HepG2 (cell line): ENCODE results near the gene IQGAP3. TPM values are rescaled to one million over a fixed set of nuclear protein-coding genes. Genes with fewer than 3 reads are reported as not detected.

Experiments used
- ATAC-seq: fragments of 200-7000 bp; cut with Tn5 transposase; 3 replicates; pipeline ENCODE4 v1.9.1; 2020; ENCODE audit warnings: mild to moderate bottlenecking, moderate library complexity
- BruUV-seq: library from RNA; stranded (reverse); fragments of 400-500 nt; replicated peaks from 2 replicates; lab custom pipeline; 2021; lab: Mats Ljungman, UMichigan
- CTCF ChIA-PET: fragments of 300-600 bp; formaldehyde crosslinking; extraction: SDS; loops from one replicate; lab custom pipeline; 2021; ENCODE audit warnings: low total read pairs, inconsistent platforms, low intra/inter-chr PET ratio; lab: Yijun Ruan, JAX
- POLR2A ChIA-PET: fragments of 350-600 bp; sonication (Branson Sonifier 250); formaldehyde crosslinking; loops from one replicate; lab custom pipeline; 2020; ENCODE audit warnings: antibody characterized with exemption, inconsistent platforms; lab: Yijun Ruan, JAX
- DNase-seq: peaks from one replicate; pipeline ENCODE4 v3.0.0-alpha.2; 2015; ENCODE audit warnings: low spot score
- FAIRE-seq: peaks from 3 replicates; lab custom pipeline; 2011; peaks lifted over from hg19 to GRCh38; lab: Jason Lieb, UNC
- H2AFZ ChIP-seq: one replicate; pipeline ENCODE4 v1.6.1; 2011; ENCODE audit warnings: low read length, inconsistent platforms
- H3K27ac ChIP-seq: fragments of 300-600 bp; 3 replicates; pipeline ENCODE4 v1.8.0; 2011; ENCODE audit warnings: mixed run types, mild to moderate bottlenecking, mixed read lengths, low read length, inconsistent platforms; ENCODE audit not compliant: insufficient read depth; ENCODE audit errors: extremely low read length
- H3K27me3 ChIP-seq, 2 experiments: fragments of 200-600 bp in 1 of 2; 2 replicates in 1 of 2; 3 replicates in 1 of 2; pipeline versions ENCODE4 v1.6.0 to v1.8.0; 2011; ENCODE audit warnings: low read length in 2 of 2, mild to moderate bottlenecking in 2 of 2, moderate library complexity in 2 of 2, inconsistent platforms in 1 of 2; ENCODE audit not compliant: insufficient read depth in 2 of 2, control insufficient read depth in 1 of 2
- H3K36me3 ChIP-seq, 2 experiments: fragments of 200-600 bp in 1 of 2; replicated peaks in 1 of 2; 2 replicates in 1 of 2; 3 replicates in 1 of 2; pipeline versions ENCODE4 v1.5.1 to v1.8.0; 2011; ENCODE audit warnings: low read length in 2 of 2, inconsistent platforms in 1 of 2; ENCODE audit not compliant: insufficient read depth in 2 of 2, control insufficient read depth in 1 of 2
- H3K4me1 ChIP-seq: 2 replicates; pipeline ENCODE4 v1.5.1; 2012; ENCODE audit warnings: low read length, inconsistent platforms; ENCODE audit not compliant: insufficient read depth
- H3K4me2 ChIP-seq: 2 replicates; pipeline ENCODE4 v1.6.0; 2011; ENCODE audit warnings: low read depth, low read length, inconsistent platforms
- H3K4me3 ChIP-seq, 3 experiments: fragments of 200-600 bp in 1 of 3; sonication (generic), shearing (Covaris generic) in 1 of 3; replicated peaks in 1 of 3; 2 replicates each; pipeline ENCODE4 v1.5.1; 2011 to 2016; ENCODE audit warnings: low read length in 3 of 3, inconsistent platforms in 2 of 3, low read depth in 2 of 3, mild to moderate bottlenecking in 2 of 3, control low read depth in 1 of 3, mixed read lengths in 1 of 3; ENCODE audit not compliant: insufficient read depth in 1 of 3
- H3K79me2 ChIP-seq: one replicate; pipeline ENCODE4 v1.6.1; 2011; ENCODE audit warnings: low read length, inconsistent platforms; ENCODE audit not compliant: insufficient read depth
- H3K9ac ChIP-seq: 2 replicates; pipeline ENCODE4 v1.6.0; 2011; ENCODE audit warnings: mild to moderate bottlenecking, low read depth, low read length, inconsistent platforms; ENCODE audit not compliant: insufficient read depth
- H3K9me3 ChIP-seq: 2 replicates; pipeline ENCODE4 v1.5.1; 2012; ENCODE audit warnings: mild to moderate bottlenecking, low read length
- H4K20me1 ChIP-seq: 2 replicates; pipeline ENCODE4 v1.6.0; 2011; ENCODE audit warnings: inconsistent platforms, mild to moderate bottlenecking, low read length, moderate library complexity; ENCODE audit not compliant: insufficient read depth
- CREB3 ChIP-seq: sonication (generic); formaldehyde crosslinking; IDR thresholded peaks from 2 replicates; pipeline ENCODE4 v1.5.0; 2020; ENCODE audit warnings: missing genetic modification reagents
- CTCF ChIP-seq: sonication (generic); formaldehyde crosslinking; IDR thresholded peaks from 2 replicates; pipeline ENCODE4 v1.5.0; 2020; ENCODE audit warnings: mild to moderate bottlenecking, missing genetic modification reagents, moderate library complexity
- FOXA1 ChIP-seq, 2 experiments: fragments of 450-650 bp in 1 of 2; sonication (generic) in 1 of 2; formaldehyde crosslinking in 1 of 2; IDR thresholded peaks; 2 replicates each; pipeline versions ENCODE4 v1.4.0 to v1.6.1; 2016 to 2020; ENCODE audit warnings: missing genetic modification reagents in 1 of 2
- SMC3 ChIP-seq: IDR thresholded peaks from 2 replicates; pipeline ENCODE4 v1.6.1; 2011; ENCODE audit warnings: low read length, improper control_type of control experiment
- XRCC5 ChIP-seq: fragments of 200-400 bp; formaldehyde crosslinking; optimal IDR thresholded peaks from 2 replicates; pipeline ENCODE3; 2017; ENCODE audit warnings: mild to moderate bottlenecking, low read length
- WGBS: methylation state at CpG from one replicate; pipeline ENCODE4 v1.1.6; 2017; ENCODE audit warnings: low lambda C conversion rate; 5-methylcytosine and 5-hydroxymethylcytosine counted together
- in situ Hi-C: cut with HindIII; loops from 2 replicates; pipeline ENCODE4 v1.10.0; 2017; ENCODE audit warnings: low pct_unique_long_range_greater_than_20kb; ENCODE audit not compliant: extremely low pct_ligation_motif_present
- intact Hi-C: fragments of 100-400 bp; cut with micrococcal nuclease; formaldehyde crosslinking; loops from one replicate; pipeline ENCODE4 v1.10.0; 2022; ENCODE audit not compliant: unreplicated experiment
- polyA plus RNA-seq, 8 experiments: library from polyadenylated mRNA; depleted of rRNA in 3 of 8; stranded (reverse) in 7 of 8; unstranded in 1 of 8; fragments of >200 nt; fragmentation: Illumina TruSeq in 4 of 8; extraction: Trizol in 4 of 8; gene quantifications; 2 replicates each; pipeline versions ENCODE4 v1.2.1 to v1.2.3, GENCODE V29; 2011 to 2016; ENCODE audit warnings: low read depth in 4 of 8, missing spikeins in 1 of 8, mixed read lengths in 1 of 8; ENCODE audit not compliant: insufficient read depth in 1 of 8
- total RNA-seq, 5 experiments: library from RNA; depleted of rRNA; stranded (reverse); fragments of >200 nt; fragmentation: Illumina TruSeq; extraction: Trizol; gene quantifications; 2 replicates each; pipeline ENCODE4 v1.2.3, GENCODE V29; 2016; ENCODE audit warnings: low read depth in 1 of 5

IQGAP3 gene
- total and polyA plus RNA-seq, 2 of the 13 experiments (the other 11 are each of a cell fraction or from before 2014, with no cell fraction given) = 13.5 to 14.1 TPM

DNA sequence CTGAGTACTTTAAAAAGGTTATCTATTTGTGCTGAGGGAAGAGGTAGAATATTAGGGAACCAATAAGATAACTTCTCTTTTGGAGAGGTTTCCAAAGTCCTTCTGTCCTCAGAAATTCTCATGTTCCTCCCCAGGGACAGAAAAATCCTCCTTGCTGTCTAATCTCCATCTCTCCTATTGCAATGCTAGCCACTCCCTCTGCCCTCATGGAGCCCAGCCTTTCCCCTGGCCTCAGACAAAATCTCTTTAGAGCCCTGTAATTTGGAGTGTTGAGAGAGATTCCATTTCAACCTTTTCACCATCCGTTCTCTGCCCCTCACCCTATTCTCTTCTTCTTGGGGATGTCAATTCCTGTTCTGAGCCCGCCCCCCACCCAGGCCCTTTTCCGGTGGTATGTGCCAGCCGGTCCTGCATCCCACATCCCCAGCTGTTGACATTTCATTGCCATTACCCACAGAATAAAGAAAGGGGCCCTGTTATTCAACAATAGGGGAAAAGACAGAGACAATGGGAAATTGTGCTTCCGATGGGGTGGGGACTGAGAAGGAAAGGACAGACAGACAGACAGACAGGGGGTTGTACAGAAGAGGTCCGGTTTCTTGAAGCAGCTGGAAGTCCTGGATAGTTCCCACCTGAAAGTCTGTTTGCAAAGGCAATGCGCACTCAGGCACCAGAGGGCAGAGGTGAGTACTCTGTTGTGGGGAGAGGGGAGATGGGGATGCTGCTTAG is 46.7 kb upstream of the IQGAP3 start, which contains the start of gene HAPLN2:
Gene HAPLN2 (plus strand): TSS at position 563 of the 729 bp plus-strand sequence. CDS start 4,076 bp downstream, outside the sequence.
- POLR2A ChIA-PET = no interaction called here
- FAIRE-seq (peak; percentile 87), ATAC-seq (peak; percentile 72), DNase-seq (peak; percentile 38)
- Histone ChIP-seq H3K4me3 (no peak within 1 kb of the TSS), H3K9ac (no peak within 1 kb of the TSS), H3K79me2 (no peaks in the 10 kb centered on the region), H4K20me1 (no peaks in the 10 kb centered on the region), H3K4me2 (no peak within 1 kb of the TSS), H2AFZ (no peak within 1 kb of the TSS), H3K4me1 (peaks cover 37% of the 10 kb centered on the region), H3K27me3 (peaks cover 12 to 34% of the 10 kb centered on the region in 2 experiments), H3K9me3 (no peaks in the 10 kb centered on the region), H3K27ac (no peak within 1 kb of the TSS), H3K36me3 (no peaks in the 10 kb centered on the region)
- 6% methylated on average over 7 of the region's 7 CpGs for WGBS
- in situ Hi-C loops (no loop called here), intact Hi-C loops (no loop called here)
- no TSS peak for BruUV-seq
- CTCF ChIA-PET = interaction anchor here (0.7 to 1.6 kb wide), 3 partner anchors 38 to 191 kb away, joined by 3 to 4 read pairs (median 3); partner anchors contain the start of gene NES
- TF ChIP-seq FOXA1 (IDR thresholded peaks at IDR 0.05) = no peak
- TF ChIP-seq FOXA1 (CRISPR knock-in tag; IDR thresholded peaks at IDR 0.05) = peak; percentile 59
- peak; percentile 43; the same call in 1 of the 2 replicates for TF ChIP-seq SMC3
- TF ChIP-seq CREB3 (CRISPR knock-in tag) = no peak
- peak; percentile 74 for TF ChIP-seq CTCF (CRISPR knock-in tag)
- TF ChIP-seq XRCC5 = peak; percentile 65
